ENCODE measurements around the gene MOB2. TPM values are rescaled to one million over a fixed set of nuclear protein-coding genes. Genes with fewer than 3 reads are reported as not detected.
A peak's percentile ranks its signal among the peaks of the same experiment; 100 is the strongest.

The MOB2 gene
- total RNA-seq, 1 donor from 2014 or later, result 50.4 TPM

DNA sequence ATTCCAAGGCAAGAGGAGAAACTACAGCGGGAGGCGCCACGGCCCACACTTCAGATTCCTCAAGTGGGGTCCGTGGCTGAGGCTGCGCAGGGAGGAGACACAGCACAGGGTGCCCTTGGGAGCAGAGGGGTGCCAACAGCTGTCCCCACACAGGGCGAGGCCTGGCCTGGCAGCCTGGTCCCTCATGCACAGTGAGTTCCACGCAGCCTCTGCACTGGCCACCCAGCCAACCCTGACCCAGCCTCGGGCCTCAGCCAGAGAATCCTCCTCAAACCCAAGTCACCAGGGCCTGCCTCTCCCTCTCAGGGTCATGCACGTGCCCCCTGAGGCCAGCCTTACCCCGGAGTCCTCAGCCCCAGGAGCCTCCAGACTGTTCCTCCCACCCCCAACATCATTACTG, 22.4 kb upstream of the MOB2 start:
- DNase-seq (peak; percentile 51), ATAC-seq (peak; percentile 76)
- Histone ChIP-seq H3K27ac (no peak overlapping the region), H3K36me3 (peaks cover 5% of the 10 kb centered on the region), H3K9me3 (no peaks in the 10 kb centered on the region), H3K4me3 (no peak overlapping the region), H3K27me3 (ENCODE audit: low read depth) (no peaks in the 10 kb centered on the region), H3K4me1 (peaks cover 60% of the 10 kb centered on the region)
- TF ChIP-seq, protein P1, sequence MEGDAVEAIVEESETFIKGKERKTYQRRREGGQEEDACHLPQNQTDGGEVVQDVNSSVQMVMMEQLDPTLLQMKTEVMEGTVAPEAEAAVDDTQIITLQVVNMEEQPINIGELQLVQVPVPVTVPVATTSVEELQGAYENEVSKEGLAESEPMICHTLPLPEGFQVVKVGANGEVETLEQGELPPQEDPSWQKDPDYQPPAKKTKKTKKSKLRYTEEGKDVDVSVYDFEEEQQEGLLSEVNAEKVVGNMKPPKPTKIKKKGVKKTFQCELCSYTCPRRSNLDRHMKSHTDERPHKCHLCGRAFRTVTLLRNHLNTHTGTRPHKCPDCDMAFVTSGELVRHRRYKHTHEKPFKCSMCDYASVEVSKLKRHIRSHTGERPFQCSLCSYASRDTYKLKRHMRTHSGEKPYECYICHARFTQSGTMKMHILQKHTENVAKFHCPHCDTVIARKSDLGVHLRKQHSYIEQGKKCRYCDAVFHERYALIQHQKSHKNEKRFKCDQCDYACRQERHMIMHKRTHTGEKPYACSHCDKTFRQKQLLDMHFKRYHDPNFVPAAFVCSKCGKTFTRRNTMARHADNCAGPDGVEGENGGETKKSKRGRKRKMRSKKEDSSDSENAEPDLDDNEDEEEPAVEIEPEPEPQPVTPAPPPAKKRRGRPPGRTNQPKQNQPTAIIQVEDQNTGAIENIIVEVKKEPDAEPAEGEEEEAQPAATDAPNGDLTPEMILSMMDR (IDR thresholded peaks at IDR 0.05), result no peak
- intact Hi-C loops (cut with DNase I), result no loop called here

DNA sequence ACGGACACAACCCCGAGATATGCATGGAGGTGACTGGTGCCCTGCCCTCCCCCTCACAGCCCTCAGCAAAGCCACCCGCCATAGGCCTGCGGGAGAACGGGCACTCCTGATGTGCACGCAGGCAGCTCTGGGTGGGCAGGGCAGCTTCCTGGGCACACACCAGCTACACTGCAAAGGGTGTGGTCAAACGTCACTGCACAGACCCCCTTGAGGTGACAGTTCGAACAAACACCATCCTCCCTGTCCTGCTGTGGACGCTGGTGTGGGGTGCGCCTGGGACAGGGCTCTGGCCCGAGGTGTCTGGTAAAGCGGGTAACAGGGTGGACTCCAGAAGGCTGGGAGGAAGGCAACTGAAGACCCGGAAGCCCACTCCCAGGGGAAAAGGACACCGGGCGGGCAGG, 21.9 kb upstream of the MOB2 start:
- TF ChIP-seq, protein P1 (IDR thresholded peaks at IDR 0.05), result no peak
- Histone ChIP-seq H3K36me3 (peaks cover under 1% of the 10 kb centered on the region), H3K27me3 (ENCODE audit: low read depth) (no peaks in the 10 kb centered on the region), H3K4me3 (no peak overlapping the region), H3K27ac (no peak overlapping the region), H3K9me3 (no peaks in the 10 kb centered on the region), H3K4me1 (peaks cover 60% of the 10 kb centered on the region)
- intact Hi-C loops (cut with DNase I), result no loop called here
- DNase-seq, result peak; percentile 41
- peak; percentile 51 to 54 for ATAC-seq

DNA sequence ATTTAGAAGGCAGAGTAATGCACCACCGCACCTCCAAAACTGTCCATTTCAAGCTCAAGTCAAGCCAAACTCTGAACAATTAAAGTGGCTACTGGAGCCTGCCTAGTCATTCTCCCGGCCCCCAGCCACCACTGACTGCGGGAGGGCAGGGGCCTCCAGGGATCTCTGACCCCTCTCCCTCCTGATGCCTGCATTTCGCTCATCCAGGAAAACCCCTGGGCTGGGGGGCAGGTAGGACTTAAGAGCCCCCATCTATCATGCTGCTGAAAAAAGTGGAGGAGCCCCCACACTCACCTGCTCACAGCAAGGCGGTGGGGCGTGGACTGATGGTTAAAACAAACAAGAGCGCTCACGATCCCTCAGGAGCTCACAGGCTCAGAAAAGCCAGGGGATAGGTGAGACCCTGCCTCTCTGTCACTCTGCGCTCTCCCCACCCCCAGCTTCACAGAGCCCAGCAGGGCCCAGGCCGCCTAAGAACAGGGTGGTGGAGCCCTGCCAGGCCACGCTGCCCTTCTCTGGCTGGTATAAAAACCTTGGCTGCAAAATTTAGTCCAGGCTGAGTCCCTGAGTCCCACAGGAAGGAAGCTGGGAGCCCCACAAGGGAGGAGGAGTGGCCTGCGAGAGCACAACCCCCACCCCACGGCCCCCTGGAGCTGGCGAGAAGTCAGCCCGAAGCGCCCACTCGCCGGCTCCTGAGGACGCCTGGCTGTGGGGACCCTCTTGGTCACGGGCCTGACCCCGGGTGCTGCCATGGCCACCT, 21.0 kb upstream of the MOB2 start:
- Histone ChIP-seq H3K27ac (no peak overlapping the region), H3K4me1 (peaks cover 67% of the 10 kb centered on the region), H3K4me3 (no peak overlapping the region), H3K9me3 (no peaks in the 10 kb centered on the region), H3K36me3 (no peaks in the 10 kb centered on the region), H3K27me3 (ENCODE audit: low read depth) (no peaks in the 10 kb centered on the region)
- ATAC-seq, result no peak
- intact Hi-C loops (cut with DNase I), result no loop called here
- DNase-seq, result peak; percentile 43
- TF ChIP-seq, protein P1 (IDR thresholded peaks at IDR 0.05), result no peak

DNA sequence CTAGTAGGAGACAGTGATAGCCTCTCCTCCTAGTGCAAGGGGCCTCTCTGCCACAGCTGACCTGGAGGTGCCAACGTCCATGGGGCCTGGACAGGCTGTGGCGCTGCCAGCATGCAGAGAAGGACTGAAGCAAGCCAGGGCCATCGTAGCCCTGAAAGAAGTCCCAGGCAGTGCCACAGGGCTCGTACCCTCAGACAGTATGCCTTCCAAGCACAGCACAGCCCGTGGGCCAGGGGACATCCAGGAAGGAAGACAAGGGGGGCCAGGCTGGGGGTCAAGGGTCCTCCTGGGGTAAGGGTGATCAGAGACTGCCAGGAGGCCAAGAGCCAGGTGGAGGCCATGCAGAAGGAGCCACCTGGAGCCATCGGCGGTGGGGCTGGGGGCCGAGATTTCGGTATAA, 20.4 kb upstream of the MOB2 start:
- DNase-seq (peak; percentile 41), ATAC-seq (no peak)
- TF ChIP-seq, protein P1 (IDR thresholded peaks at IDR 0.05), result no peak
- no peaks in the 10 kb centered on the region for H3K27me3 ChIP-seq (ENCODE audit: low read depth)
- H3K4me1 ChIP-seq, result peaks cover 69% of the 10 kb centered on the region
- no peaks in the 10 kb centered on the region for H3K9me3 ChIP-seq
- intact Hi-C loops (cut with DNase I), result no loop called here
- H3K36me3 ChIP-seq, result no peaks in the 10 kb centered on the region
- H3K27ac ChIP-seq, result no peak overlapping the region
- no peak overlapping the region for H3K4me3 ChIP-seq

DNA sequence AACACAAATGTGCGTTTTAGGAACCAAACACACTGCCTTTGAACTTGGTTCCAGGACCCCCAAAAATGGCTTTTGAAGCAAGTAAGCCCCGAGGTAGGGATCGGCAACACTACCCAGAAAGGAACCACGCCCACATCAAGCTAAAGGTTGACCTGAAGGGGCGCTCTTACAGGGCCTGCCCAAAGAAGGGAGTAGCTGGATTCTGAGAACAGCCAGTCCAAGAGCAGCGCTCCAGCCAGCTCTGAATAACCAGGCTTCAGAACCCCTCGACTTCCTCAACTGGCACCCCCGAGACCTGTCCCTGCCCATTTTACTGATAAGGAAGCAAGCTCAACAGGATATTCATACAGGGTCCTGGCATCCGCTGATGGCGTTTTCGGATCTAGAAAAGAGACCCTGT, 18.9 kb upstream of the MOB2 start:
- H3K27ac ChIP-seq, result no peak overlapping the region
- H3K4me1 ChIP-seq, result peaks cover 69% of the 10 kb centered on the region
- ATAC-seq (no peak), DNase-seq (peak; percentile 19)
- no peak overlapping the region for H3K4me3 ChIP-seq
- H3K9me3 ChIP-seq, result no peaks in the 10 kb centered on the region
- H3K27me3 ChIP-seq (ENCODE audit: low read depth), result no peaks in the 10 kb centered on the region
- H3K36me3 ChIP-seq, result peaks cover 4% of the 10 kb centered on the region
- TF ChIP-seq, protein P1 (IDR thresholded peaks at IDR 0.05), result no peak
- intact Hi-C loops (cut with DNase I), result no loop called here

All from lower lobe of right lung (tissue), 2 donors.